ENCODE data around the gene ZNF254.
"Not testable (repeated sequence)": the region's sequence is repeated elsewhere in the genome, so short reads cannot be mapped to it uniquely, and the experiment has no call there.

ZNF254 gene

GRCh38 chr19:24072720-24073119 lies 14.3 kb upstream of the ZNF254 start:
- DNase-seq (ENCODE audit: low spot score): no peak

- no peak for DNase-seq (ENCODE audit: low spot score)
Observed at GRCh38 chr19:24073807-24074206, 13.2 kb upstream of the ZNF254 start.

GRCh38 chr19:24074720-24075454 lies 12.1 kb upstream of the ZNF254 start:
- DNase-seq (ENCODE audit: low spot score): no peak

GRCh38 chr19:24075530-24075929 lies 11.5 kb upstream of the ZNF254 start:
- not testable (repeated sequence) for DNase-seq (ENCODE audit: low spot score)

- DNase-seq (ENCODE audit: low spot score): no peak
Observed at GRCh38 chr19:24078680-24079079, 8.3 kb upstream of the ZNF254 start.

- DNase-seq (ENCODE audit: low spot score): no peak
Observed at GRCh38 chr19:24081056-24081455, 5.9 kb upstream of the ZNF254 start.

- DNase-seq (ENCODE audit: low spot score): no peak
Observed at GRCh38 chr19:24098359-24098758, 11.4 kb downstream of the ZNF254 start.

GRCh38 chr19:24099829-24100228 lies 12.8 kb downstream of the ZNF254 start:
- no peak for DNase-seq (ENCODE audit: low spot score)

GRCh38 chr19:24100597-24100996 lies 13.6 kb downstream of the ZNF254 start:
- not testable (repeated sequence) for DNase-seq (ENCODE audit: low spot score)

GRCh38 chr19:24101459-24102115 lies 14.6 kb downstream of the ZNF254 start:
- no peak for DNase-seq (ENCODE audit: low spot score)

GRCh38 chr19:24127601-24128000 lies 40.6 kb downstream of the ZNF254 start:
- no peak for DNase-seq (ENCODE audit: low spot score)

- DNase-seq (ENCODE audit: low spot score): no peak
Observed at GRCh38 chr19:24140099-24140498, 53.1 kb downstream of the ZNF254 start.

GRCh38 chr19:24140591-24140990 lies 53.6 kb downstream of the ZNF254 start:
- no peak for DNase-seq (ENCODE audit: low spot score)

GRCh38 chr19:24141612-24142011 lies 54.6 kb downstream of the ZNF254 start:
- DNase-seq (ENCODE audit: low spot score): no peak

GRCh38 chr19:24142771-24143170 lies 55.8 kb downstream of the ZNF254 start:
- DNase-seq (ENCODE audit: low spot score): no peak

- no peak for DNase-seq (ENCODE audit: low spot score)
Observed at GRCh38 chr19:24159707-24160106, 72.7 kb downstream of the ZNF254 start.

GRCh38 chr19:24166055-24166454 lies 79.1 kb downstream of the ZNF254 start:
- no peak for DNase-seq (ENCODE audit: low spot score)

GRCh38 chr19:24173882-24174281 lies 86.9 kb downstream of the ZNF254 start:
- no peak for DNase-seq (ENCODE audit: low spot score)

GRCh38 chr19:24177686-24178085 lies 90.7 kb downstream of the ZNF254 start:
- no peak for DNase-seq (ENCODE audit: low spot score)

GRCh38 chr19:24178207-24178606 lies 91.2 kb downstream of the ZNF254 start:
- DNase-seq (ENCODE audit: low spot score): no peak
